Left renal cortex interstitium (tissue), 4 donors: ENCODE results near the gene PCIF1. TPM values are rescaled to one million over a fixed set of nuclear protein-coding genes. Genes with fewer than 3 reads are reported as not detected.
"Not testable (repeated sequence)": the region's sequence is repeated elsewhere in the genome, so short reads cannot be mapped to it uniquely, and the experiment has no call there.

ENCODE experiments used
- DNase-seq, 4 donors: peaks; one replicate each; pipeline ENCODE4 v3.0.0-alpha.2; 2013; ENCODE audit warnings: low read depth in 4 of 4, low spot score in 2 of 4, missing footprints in 1 of 4
- polyA plus RNA-seq, 4 donors: library from polyadenylated mRNA; unstranded; fragments of 120-200 nt; gene quantifications; one replicate each; pipeline ENCODE4 v1.2.1, GENCODE V29; 2013; ENCODE audit not compliant: insufficient read length in 4 of 4

The PCIF1 gene
- polyA plus RNA-seq, 4 donors: 43.3 to 57.8 (median 50.8) TPM

- peak in 2 of 4 donors; percentile 28 to 29 for DNase-seq
Measured at GRCh38 chr20:45987108-45987780, 52.8 kb downstream of the PCIF1 start.

- DNase-seq: not testable (repeated sequence)
Measured at GRCh38 chr20:45988830-45989229, 54.3 kb downstream of the PCIF1 start.

GRCh38 chr20:45991616-45992015, 57.1 kb downstream of the PCIF1 start:
- DNase-seq: no peak

GRCh38 chr20:45993197-45993951, 58.9 kb downstream of the PCIF1 start:
- DNase-seq: no peak

GRCh38 chr20:45994761-45995493, 60.4 kb downstream of the PCIF1 start:
- DNase-seq: no peak

GRCh38 chr20:45995495-45996097, 61.1 kb downstream of the PCIF1 start:
- not testable (repeated sequence) for DNase-seq

- no peak for DNase-seq
Measured at GRCh38 chr20:45997187-45997586, 62.7 kb downstream of the PCIF1 start.

Other genes with a start within 250 kb of the PCIF1 start
- not detected for gene WFDC13, start 232.6 kb upstream of the PCIF1 start, polyA plus RNA-seq
- gene WFDC10B, start 229.7 kb upstream of the PCIF1 start, polyA plus RNA-seq: not detected
- not detected for gene SPINT4, start 212.3 kb upstream of the PCIF1 start, polyA plus RNA-seq
- 1 to 10 TPM; 1.0 to 2.2 (median 1.7) TPM for gene WFDC3, start 142.8 kb upstream of the PCIF1 start, polyA plus RNA-seq
- 10 to 100 TPM; 34.9 to 46.2 (median 39.1) TPM for gene DNTTIP1, start 142.7 kb upstream of the PCIF1 start, polyA plus RNA-seq
- gene UBE2C, start 122.0 kb upstream of the PCIF1 start, polyA plus RNA-seq: 10 to 100 TPM; 56.3 to 76.9 (median 67.4) TPM
- gene TNNC2, start 107.4 kb upstream of the PCIF1 start, polyA plus RNA-seq: 1 to 10 TPM in 2 of 4 donors, under 1 TPM in 2; 0.32 to 1.4 (median 0.98) TPM
- gene SNX21, start 100.9 kb upstream of the PCIF1 start, polyA plus RNA-seq: 10 to 100 TPM; 11.3 to 22.4 (median 17.5) TPM
- 10 to 100 TPM; 20.9 to 32.3 (median 26.7) TPM for gene ACOT8, start 77.3 kb upstream of the PCIF1 start, polyA plus RNA-seq
- 1 to 10 TPM; 5.4 to 5.7 (median 5.6) TPM for gene ZSWIM3, start 77.1 kb upstream of the PCIF1 start, polyA plus RNA-seq
- 10 to 100 TPM; 13.3 to 18.5 (median 15.7) TPM for gene ZSWIM1, start 53.5 kb upstream of the PCIF1 start, polyA plus RNA-seq
- gene SPATA25, start 47.1 kb upstream of the PCIF1 start, polyA plus RNA-seq: 1 to 10 TPM; 2.6 to 7.4 (median 4.8) TPM
- gene NEURL2, start 43.5 kb upstream of the PCIF1 start, polyA plus RNA-seq: 10 to 100 TPM in 2 of 4 donors, 1 to 10 TPM in 2; 4.2 to 11.2 (median 9.3) TPM
- 100 to 1,000 TPM; 112 to 176 (median 131) TPM for gene CTSA, start 43.3 kb upstream of the PCIF1 start, polyA plus RNA-seq
- 100 to 1,000 TPM; 122 to 170 (median 131) TPM for gene PLTP, start 22.5 kb upstream of the PCIF1 start, polyA plus RNA-seq
- 10 to 100 TPM; 10.7 to 21.1 (median 14.2) TPM for gene ZNF335, start 37.5 kb downstream of the PCIF1 start, polyA plus RNA-seq
- under 1 TPM; 0.35 to 0.68 (median 0.43) TPM for gene MMP9, start 74.2 kb downstream of the PCIF1 start, polyA plus RNA-seq
- gene SLC12A5, start 94.5 kb downstream of the PCIF1 start, polyA plus RNA-seq: 1 to 10 TPM; 1.5 to 3.2 (median 1.7) TPM
- gene NCOA5, start 155.3 kb downstream of the PCIF1 start, polyA plus RNA-seq: 10 to 100 TPM; 53.7 to 62.9 (median 57.5) TPM
- 1 to 10 TPM; 4.4 to 6.6 (median 6.0) TPM for gene CD40, start 183.6 kb downstream of the PCIF1 start, polyA plus RNA-seq